HG03135 (cell line): ENCODE measurements around the gene JOSD2.
A peak's percentile ranks its signal among the peaks of the same experiment; 100 is the strongest.
"Not testable (repeated sequence)": the region's sequence is repeated elsewhere in the genome, so short reads cannot be mapped to it uniquely, and the experiment has no call there.

Experiments
- ATAC-seq: cut with Tn5 transposase; IDR thresholded peaks from one replicate; pipeline ENCODE4 v1.9.1; 2021; ENCODE audit warnings: mild to moderate bottlenecking, moderate library complexity; ENCODE audit not compliant: unreplicated experiment

JOSD2 gene

DNA sequence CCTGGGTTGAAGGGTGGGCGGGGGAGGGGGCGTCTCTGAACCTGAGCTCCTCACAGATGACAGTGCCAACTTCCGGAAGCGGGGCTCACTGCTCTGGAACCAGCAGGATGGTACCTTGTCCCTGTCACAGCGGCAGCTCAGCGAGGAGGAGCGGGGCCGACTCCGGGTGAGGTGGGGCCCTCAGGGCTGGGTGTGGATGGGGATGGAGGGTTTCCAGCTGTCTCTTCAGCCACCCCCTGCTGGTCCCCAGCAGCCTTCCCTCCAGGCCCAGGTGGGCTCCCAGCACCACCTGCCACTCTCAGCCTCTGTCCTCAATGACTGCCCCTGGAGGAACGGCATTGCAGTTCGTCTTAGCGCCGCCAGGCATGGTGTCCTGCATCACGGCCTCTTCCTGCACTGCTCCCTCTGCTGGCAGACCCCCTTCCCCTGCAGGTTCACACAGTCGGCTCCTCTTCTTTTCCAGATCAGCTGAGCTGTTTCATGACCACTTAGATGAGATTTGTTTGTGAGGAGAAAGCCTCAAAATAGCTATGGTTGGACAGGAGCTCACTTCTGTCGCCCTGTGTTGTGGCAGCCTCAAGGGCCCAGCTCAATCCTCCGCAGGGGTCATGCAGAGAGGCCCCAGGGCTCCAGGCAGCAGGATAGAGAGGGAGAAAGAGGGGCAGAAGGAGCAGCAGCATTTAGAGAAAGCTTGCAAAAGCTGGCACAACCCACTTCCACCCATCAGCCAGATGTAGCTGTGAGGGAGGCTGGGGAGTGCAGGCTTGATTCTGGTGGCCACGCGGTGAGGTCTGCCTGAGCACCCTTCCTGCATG lies 31.9 kb downstream of the JOSD2 start:
- ATAC-seq, result no peak

DNA sequence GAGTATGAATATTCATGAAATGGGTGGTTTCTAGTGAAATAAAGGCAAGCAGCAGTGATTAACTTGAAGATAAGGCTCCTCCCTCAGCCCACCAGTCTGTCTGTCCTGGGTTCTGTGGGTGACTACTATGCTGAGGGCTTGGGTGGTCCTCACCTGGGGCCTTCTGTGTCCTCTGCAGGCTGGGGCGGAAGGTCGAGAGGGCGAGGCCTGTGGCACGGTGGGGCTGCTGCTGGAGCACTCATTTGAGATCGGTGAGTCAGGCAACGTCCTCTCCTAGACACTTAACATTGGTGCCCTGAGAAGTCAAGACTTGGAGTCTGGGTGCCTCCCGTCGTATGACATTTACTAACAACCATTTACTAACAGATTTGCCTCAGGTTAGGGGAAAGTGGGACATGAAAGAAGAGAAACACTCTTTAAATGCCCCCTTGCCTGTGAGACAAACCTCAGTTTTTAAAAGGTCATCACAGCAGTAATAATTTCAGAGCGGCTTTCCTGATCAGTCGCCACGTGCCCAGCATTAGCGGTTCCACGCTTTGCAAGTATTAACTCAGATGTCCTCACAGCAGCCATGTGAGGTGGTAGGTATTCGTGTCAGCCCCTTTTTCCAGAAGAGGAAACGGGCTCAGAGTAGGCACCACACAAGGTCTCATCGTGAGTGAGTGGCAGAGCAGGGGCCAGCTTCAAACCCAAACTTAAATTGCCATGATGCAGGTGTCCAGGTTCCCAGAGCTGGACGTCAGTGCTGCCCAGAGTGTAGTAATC lies 33.1 kb downstream of the JOSD2 start:
- no peak for ATAC-seq

GRCh38 chr19:50476907-50477238 lies 34.1 kb downstream of the JOSD2 start:
- ATAC-seq, result no peak

DNA sequence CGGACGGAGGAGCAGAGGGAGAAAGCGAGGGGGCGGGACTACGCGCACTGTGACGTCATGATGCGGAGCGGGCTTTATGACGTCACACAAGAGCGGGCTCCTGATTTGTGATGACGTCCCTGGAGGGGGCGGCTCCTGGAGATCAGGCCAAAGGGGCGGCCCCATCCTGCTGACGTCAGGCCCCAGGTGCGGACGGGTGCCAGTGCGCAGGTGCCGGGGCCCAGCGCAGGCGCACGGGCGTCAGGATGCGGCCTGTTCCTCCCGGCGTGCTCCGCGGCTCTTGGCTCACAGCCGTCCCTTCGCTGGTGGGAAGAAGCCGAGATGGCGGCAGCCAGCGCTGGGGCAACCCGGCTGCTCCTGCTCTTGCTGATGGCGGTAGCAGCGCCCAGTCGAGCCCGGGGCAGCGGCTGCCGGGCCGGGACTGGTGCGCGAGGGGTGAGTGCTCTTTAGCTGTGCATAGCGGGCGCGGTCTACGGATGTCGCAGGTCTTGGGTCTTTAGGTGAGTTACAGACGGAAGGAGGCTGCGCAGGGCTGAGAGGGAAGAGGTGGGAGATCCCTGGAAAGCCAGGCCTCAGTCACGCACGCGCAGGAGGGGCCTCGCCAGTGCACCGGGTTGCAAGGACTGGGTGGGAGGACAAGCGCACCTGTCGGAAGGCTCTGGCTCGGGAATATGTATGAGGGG lies 34.6 kb downstream of the JOSD2 start, which contains the start of the genes EMC10 and GARIN5A:
TSS of gene EMC10 (plus strand) at position 284 of the 683 bp plus-strand sequence. CDS start at position 322, 38 bp downstream.
TSS of gene GARIN5A (minus strand) at position 625 of the 683 bp plus-strand sequence. CDS start at position 165, 460 bp downstream.
- peak; percentile 72 for ATAC-seq

GRCh38 chr19:50475736-50476223 lies 35.2 kb downstream of the JOSD2 start:
- no peak for ATAC-seq

DNA sequence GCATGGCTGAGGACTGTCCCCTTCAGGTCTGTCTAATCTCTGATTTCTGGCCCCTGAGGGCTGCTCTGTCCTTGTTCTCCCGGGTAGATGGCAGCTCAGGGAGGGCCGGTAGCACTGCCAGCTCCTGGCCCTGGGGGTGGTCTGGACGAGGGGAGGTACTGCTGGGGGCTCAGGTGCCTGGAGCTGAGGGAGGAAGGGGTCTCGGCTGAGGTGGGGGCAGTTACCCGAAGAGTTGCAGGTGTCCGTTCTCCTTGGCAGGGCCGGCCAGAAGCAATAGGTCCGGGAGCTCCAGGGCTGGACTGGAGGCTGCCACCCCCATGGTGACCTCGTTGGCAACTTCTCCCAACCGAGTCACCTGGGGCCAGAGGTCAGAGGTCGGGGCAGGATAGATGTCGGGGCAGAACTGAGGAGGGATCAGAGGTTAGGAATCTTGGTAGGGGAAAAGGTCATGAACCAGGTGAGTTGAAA lies 35.9 kb downstream of the JOSD2 start:
- no peak for ATAC-seq

- ATAC-seq, result not testable (repeated sequence)
These were observed 37.7 kb downstream of the JOSD2 start for GRCh38 chr19:50473336-50473735.

- no peak for ATAC-seq
These were observed 42.2 kb downstream of the JOSD2 start for GRCh38 chr19:50468818-50469217.

GRCh38 chr19:50467566-50467965 lies 43.4 kb downstream of the JOSD2 start:
- ATAC-seq, result no peak

GRCh38 chr19:50466706-50467039 lies 44.3 kb downstream of the JOSD2 start:
- no peak for ATAC-seq

DNA sequence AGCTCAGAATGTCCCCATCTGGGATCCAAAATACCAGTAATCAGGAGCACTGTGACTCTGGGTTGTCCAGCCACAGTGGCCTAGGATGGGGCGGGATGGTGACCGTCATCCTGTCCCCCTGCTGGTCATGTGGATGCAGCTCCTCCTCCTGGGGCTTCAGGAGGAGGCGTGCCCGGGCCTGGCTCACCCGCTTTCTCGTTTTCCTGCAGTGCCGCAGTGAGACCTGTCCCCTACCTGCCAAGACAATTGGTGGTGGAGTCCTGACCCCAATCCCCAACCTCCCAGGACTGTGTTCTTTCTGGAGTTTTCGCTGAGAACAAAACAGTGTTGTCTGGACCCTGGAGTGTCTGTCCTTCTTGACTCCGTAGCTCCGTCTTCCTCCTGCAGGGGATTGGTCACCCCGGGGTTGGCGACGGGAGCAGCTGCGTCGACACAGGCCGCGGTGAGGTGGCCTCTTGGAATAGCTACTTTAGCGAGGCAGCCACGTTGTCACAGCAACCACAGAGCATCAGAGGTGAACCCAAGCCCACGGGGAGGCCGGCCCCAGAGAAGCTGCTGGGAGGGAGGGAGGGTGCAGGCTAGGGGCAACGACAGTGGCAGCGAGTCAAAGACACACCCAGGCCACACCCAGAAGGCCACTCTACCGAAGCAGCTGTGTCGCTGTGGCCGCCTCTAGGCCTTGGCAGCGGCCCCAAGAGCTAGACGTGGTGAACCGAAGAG lies 44.8 kb downstream of the JOSD2 start:
- no peak for ATAC-seq

DNA sequence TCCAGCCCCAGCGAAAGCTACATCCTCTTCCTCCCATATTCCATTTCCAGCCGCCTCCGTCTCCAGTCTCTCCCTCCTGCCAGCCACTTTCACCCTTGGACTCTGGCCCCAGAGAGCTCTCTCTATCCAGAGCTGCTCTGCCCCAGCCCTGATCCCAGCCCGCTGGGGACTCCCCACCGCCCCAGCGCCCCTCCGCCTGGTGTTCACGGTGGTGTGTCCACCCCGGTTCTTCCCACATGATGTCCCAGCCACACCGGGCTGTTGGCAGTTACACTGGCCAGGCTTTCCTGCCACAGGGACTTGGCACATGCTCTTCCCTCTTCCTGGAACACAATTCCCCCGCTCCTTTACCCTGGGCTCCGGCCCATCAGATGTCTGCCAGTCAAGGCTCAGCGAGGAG lies 46.0 kb downstream of the JOSD2 start:
- ATAC-seq, result no peak

GRCh38 chr19:50464348-50464747 lies 46.6 kb downstream of the JOSD2 start:
- no peak for ATAC-seq

- no peak for ATAC-seq
These were observed 48.0 kb downstream of the JOSD2 start for GRCh38 chr19:50462970-50463369.

- ATAC-seq, result peak; percentile 52
These were observed 49.7 kb downstream of the JOSD2 start for GRCh38 chr19:50461066-50461875.

DNA sequence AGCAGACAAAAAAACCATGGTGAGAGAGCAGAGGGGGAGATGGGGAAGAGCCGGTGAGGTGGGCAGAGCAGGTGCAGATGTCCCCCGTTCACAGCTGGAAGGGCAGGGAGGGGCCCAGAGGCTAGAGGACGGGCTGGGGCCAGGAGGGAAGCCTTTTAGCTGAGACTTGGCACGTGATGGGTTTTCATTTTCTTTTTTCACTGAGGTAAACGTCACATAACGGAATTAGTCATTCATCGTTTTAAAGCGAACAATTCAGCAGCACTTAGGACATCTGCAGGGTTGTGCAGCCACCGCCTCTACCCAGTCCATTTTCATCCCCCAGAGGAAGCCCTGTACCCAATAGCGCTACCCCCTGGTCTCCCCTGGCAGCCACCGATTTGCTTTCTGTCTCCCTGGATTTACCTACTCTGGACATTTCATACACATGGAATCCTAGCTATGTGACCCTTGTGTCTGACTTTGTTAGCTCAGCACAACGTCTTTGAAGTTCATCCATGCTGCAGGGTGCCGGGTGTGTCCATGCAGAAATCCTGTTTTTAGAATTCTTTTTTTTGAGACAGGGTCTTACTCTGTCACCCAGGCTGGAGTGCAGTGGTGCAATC lies 50.7 kb downstream of the JOSD2 start:
- ATAC-seq, result no peak

DNA sequence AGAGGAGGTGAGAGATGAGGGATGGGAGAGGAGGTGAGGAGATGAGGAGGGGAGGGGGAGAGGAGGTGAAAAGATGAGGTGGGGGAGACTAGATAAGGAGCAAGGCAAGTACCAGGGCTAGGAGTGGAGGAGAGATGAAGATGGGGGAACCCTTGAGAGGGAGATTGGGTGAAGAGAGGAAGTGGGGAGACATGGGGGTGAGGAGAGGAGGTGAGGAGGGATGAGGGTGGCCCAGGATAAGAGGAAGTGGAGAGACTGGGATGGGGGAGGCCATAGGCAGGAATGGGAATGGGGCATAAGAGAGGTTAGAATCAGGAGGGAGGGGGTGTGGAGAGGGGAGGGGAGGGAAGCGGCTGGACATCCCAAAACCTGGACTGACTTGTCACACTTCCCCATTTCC lies 51.4 kb downstream of the JOSD2 start:
- no peak for ATAC-seq

DNA sequence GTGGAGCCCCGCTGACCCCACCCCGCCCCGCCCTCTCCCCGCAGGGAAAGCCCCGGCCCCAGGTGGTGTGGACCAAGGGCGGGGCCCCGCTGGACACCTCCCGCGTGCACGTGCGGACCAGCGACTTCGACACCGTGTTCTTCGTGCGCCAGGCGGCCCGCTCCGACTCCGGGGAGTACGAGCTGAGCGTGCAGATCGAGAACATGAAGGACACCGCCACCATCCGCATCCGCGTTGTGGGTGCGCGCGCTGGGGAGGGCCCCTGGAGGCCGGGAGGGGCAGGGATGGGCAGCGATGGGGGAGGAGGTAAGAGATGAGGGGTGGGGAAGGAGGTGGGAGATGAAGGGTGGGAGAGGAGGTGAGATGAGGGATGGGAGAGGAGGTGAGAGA lies 51.9 kb downstream of the JOSD2 start:
- ATAC-seq, result no peak

GRCh38 chr19:50458396-50459066 lies 52.5 kb downstream of the JOSD2 start:
- no peak for ATAC-seq
